ENCODE measurements around the gene NAT14.
A peak's percentile ranks its signal among the peaks of the same experiment; 100 is the strongest.

Gene NAT14

GRCh38 chr19:55459551-55459949, 25.4 kb upstream of the NAT14 start:
- TF ChIP-seq FOXP2 (optimal IDR thresholded peaks at IDR 0.05; ENCODE audit: borderline replicate concordance, extremely low read depth, extremely low read length, insufficient read depth) (no peak), TAF1 (IDR thresholded peaks at IDR 0.05; ENCODE audit: borderline replicate concordance, insufficient read depth, low read length) (no peak), POLR2AphosphoS5 (IDR thresholded peaks at IDR 0.05; ENCODE audit: low read depth, low read length) (no peak), SIN3A (IDR thresholded peaks at IDR 0.05; ENCODE audit: borderline replicate concordance, insufficient read depth, low read length) (no peak), REST (IDR thresholded peaks at IDR 0.05; ENCODE audit: insufficient read depth in 1 of 2, low read depth in 2 of 2, low read length in 2 of 2) (no peak)

- TF ChIP-seq SIN3A (IDR thresholded peaks at IDR 0.05; ENCODE audit: borderline replicate concordance, insufficient read depth, low read length) (no peak), FOXP2 (optimal IDR thresholded peaks at IDR 0.05; ENCODE audit: borderline replicate concordance, extremely low read depth, extremely low read length, insufficient read depth) (no peak), REST (IDR thresholded peaks at IDR 0.05; ENCODE audit: insufficient read depth in 1 of 2, low read depth in 2 of 2, low read length in 2 of 2) (no peak), TAF1 (IDR thresholded peaks at IDR 0.05; ENCODE audit: borderline replicate concordance, insufficient read depth, low read length) (no peak), POLR2AphosphoS5 (IDR thresholded peaks at IDR 0.05; ENCODE audit: low read depth, low read length) (no peak)
These were observed 24.9 kb upstream of the NAT14 start for GRCh38 chr19:55459950-55460657.

GRCh38 chr19:55460670-55461258, 24.2 kb upstream of the NAT14 start:
- TF ChIP-seq SIN3A (IDR thresholded peaks at IDR 0.05; ENCODE audit: borderline replicate concordance, insufficient read depth, low read length) (peak; percentile 44; the same call in 1 of the 2 replicates), TAF1 (IDR thresholded peaks at IDR 0.05; ENCODE audit: borderline replicate concordance, insufficient read depth, low read length) (no peak), REST (IDR thresholded peaks at IDR 0.05; ENCODE audit: insufficient read depth in 1 of 2, low read depth in 2 of 2, low read length in 2 of 2) (no peak)

- TF ChIP-seq FOXP2 (optimal IDR thresholded peaks at IDR 0.05; ENCODE audit: borderline replicate concordance, extremely low read depth, extremely low read length, insufficient read depth) (peak; percentile 81), TAF1 (IDR thresholded peaks at IDR 0.05; ENCODE audit: borderline replicate concordance, insufficient read depth, low read length) (0 out of 2 replicates have a peak, but pooled peaks have one; percentile 21), POLR2AphosphoS5 (IDR thresholded peaks at IDR 0.05; ENCODE audit: low read depth, low read length) (peak; percentile 61; the same call in 1 of the 2 replicates), REST (IDR thresholded peaks at IDR 0.05; ENCODE audit: insufficient read depth in 1 of 2, low read depth in 2 of 2, low read length in 2 of 2) (no peak), SIN3A (IDR thresholded peaks at IDR 0.05; ENCODE audit: borderline replicate concordance, insufficient read depth, low read length) (peak; percentile 35; the same call in 1 of the 2 replicates)
These were observed 23.6 kb upstream of the NAT14 start, which contains the start of gene ISOC2 for GRCh38 chr19:55461259-55461973. ISOC2 (minus strand) TSS chr19:55461642; CDS start chr19:55456486, 5,156 bp downstream.
